ENCODE measurements around the gene UBIAD1.
"Not testable (repeated sequence)": the region's sequence is repeated elsewhere in the genome, so short reads cannot be mapped to it uniquely, and the experiment has no call there.

UBIAD1 gene, protein sequence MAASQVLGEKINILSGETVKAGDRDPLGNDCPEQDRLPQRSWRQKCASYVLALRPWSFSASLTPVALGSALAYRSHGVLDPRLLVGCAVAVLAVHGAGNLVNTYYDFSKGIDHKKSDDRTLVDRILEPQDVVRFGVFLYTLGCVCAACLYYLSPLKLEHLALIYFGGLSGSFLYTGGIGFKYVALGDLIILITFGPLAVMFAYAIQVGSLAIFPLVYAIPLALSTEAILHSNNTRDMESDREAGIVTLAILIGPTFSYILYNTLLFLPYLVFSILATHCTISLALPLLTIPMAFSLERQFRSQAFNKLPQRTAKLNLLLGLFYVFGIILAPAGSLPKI

DNA sequence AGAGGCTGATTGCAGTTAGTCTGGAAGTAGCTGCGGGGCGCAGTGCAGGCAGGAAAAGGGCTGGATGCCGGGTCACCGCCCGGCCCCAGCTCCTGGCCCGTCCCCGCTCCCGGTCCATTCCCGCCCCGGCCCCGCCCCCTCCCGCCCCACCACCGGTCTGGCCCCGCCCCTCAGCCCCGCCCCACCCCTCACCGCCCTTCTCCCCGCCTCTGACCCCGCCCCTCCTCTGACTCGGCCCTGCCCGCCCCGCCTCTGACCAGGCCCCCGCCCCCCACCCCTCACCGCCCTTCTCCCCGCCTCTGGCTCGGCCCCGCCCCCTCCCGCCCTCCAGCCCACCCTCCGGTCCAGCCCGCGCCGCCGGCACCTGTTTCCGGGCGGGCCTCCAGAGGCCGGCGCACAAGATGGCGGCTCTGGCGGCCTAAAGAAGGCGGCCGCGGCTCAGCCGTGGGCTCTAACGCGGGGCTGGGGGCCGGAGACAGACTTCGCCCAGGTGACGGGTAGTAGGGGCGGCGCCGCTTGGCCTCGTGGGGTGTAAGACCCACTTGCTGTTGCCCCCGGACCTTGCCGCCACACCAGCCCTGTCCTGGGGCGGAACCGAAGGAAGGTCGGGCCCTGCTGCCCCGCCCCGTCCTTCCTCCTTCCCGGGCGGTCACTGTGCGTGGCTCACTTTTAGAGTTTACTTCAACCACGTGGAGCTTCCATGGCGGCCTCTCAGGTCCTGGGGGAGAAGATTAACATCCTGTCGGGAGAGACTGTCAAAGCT lies at the start of gene UBIAD1:
Gene UBIAD1, plus strand, starts transcription at position 367 of the 763 bp plus-strand sequence. Its CDS starts 334 bp downstream, at position 701.
- peak; percentile 44 for DNase-seq

DNA sequence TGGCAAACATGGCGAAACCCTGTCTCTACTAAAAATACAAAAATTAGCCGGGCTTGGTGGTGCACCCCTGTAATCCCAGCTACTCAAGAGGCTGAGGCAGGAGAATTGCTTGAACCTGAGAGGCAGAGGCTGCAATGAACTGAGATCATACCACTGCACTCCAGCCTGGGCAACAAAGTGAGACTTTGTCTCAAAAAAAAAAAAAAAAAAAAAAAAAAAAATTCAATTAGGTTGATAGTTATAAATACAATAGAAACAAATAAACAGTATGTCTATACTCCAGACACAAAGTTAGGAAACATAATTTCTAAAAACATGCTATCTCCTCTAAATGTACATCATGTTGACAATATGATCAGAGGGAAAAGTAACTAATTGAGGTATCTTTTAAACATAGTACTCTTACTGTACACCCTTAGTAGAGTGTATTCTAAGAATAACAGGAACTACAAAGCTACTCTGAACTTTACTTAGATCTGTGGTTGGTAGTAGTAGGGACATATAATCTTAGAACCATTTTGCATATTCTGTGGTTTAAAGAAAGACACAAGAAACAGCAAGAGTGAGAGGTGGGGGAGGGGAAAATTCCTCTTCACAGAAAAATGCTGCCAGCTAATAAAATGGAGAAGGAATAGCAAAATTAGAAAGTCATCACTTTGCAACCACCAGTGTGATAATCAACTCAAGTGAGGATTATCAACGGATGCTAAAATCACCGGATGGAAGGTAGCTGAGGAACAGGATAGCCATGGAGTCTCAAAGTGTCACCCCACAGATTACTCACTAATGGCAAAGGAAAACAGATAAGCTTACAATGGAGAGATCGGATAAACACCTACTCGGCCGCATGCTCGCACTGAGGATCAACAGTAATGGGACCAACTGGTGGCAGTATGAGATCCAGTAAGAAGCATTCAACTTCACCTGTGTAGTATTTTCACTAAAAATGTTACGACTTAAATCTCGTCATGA lies 45.6 kb upstream of the UBIAD1 start:
- no peak for DNase-seq

DNA sequence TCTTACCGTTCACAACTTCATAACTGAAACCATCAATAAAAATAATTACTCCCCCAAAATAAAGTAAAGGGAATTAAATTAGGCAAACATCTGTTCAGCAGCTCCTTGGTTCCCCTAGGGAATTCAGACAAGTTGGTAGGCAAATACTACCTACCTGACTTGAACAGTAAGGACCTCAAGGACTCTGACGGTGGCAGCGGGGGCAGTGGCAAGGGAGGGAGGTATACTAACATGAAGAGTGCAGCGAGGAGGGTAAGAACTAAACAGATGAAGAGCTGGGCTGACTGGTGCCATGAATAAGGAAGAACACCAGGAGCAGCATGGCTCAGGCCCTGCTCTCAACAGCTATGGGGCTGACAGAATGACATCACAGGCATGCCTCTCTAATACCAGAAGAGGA lies 43.8 kb upstream of the UBIAD1 start:
- DNase-seq, result no peak

DNA sequence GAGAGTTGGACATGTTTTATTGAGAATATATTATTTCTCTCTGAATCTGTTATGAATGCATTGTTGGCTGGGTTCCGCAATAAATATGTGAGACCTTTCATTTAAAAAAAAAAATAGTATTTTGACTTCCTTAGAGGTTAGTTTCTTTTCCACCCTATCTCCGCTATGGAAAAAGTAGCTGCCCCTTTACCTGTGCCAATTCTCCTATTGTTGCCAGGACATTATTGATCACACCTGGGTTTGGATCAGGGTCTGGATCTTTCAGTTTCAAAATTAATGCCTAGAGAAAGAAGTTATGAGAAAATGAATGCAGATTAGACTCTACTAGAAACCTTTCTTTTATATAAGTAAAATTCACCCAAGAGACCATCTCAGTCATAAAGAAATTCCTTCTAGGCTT lies 39.8 kb upstream of the UBIAD1 start:
- DNase-seq, result no peak

DNA sequence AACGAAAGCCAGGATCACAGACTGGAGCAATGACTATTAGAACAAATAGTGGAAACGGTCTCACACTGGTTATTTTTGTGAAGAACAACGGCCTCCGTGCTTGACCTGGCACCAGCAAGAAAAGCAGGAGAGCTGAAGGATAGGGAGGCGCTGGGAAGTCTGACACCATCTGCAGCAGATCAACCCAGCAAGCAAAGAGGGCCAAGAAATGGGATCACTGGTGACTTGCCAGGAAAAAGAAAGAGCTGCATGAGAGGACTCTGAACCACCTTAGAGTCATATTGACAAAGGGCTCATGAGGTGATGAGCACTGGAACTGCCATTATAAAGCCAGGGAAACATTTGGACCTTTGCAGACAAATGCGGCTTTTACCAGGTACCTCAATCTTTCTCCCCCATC lies 35.6 kb upstream of the UBIAD1 start:
- DNase-seq, result no peak

DNA sequence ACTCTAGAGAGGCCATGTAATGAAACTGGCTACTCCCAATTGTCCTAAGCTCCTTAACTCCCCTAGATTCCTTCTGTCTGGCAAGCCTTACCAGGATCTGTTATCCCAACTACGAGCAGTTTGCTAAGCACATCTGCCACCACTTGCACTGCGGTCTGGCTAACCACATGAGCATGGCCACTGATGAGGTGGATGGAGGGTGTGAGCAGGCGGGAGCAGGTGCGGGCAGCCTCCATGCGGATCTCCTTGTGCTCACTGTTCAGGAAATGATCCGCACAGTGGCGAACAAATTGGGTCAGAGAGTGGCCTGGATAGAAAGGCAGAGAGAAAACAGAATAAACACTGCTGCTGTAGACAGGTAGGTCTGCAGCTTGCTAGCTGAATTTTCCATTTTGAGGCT lies 34.7 kb upstream of the UBIAD1 start:
- no peak for DNase-seq

DNA sequence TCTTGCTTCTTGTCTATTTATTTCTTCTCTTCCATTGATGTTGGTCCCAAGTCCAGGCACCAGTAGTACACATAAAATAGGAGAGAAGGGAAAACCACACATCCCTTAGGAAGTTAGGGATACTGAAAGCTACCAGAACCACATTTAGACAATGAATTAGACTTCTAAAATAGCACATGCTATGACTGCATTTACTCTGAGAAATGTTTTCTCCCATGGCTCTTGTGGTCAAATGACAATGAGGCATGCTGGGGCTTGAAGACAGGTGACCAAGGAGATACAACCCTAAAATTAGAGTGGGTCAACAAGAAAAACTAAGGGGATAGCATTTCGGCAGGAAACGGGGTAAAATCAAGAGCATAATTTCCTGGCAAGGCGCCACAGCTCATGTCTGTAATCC lies 27.8 kb upstream of the UBIAD1 start:
- no peak for DNase-seq

DNA sequence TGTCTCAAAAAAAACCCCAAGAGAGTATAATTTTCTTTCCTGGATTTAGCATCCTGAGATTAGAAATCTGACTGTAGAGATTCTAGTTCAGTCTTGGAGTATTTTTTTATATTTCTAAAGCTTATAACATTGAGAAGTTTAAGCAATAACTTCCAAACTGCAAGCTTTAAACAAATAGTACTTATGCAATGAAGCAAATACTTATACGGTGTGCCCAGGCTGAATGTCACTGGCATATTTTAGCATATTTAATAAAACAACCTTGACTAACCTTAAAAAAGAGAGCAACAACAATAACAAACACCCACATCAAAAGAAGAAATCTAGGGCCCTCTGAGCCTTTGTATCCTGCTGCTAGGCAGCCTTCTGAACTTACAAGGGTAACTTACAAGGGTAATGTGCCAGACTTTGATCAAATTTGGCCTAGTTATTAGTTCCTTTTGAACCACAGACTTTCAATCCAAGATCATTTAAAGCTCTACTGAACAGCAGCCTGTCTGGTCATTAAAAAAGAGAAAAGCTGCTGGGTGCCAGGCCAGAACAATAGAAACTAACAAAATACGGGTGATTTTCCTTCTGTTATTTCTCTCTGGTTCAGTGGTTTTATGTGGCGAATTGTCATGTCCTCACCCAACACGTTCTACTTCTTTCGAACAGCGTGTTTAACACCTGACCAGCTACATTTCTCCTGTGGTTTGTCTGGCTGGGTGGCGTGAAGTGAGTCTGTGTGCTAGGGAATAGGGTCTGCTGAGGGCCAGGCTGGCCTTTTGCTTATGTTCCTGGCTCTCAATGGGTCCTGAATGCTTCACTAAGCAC lies 26.9 kb upstream of the UBIAD1 start:
- DNase-seq, result peak; percentile 20

DNA sequence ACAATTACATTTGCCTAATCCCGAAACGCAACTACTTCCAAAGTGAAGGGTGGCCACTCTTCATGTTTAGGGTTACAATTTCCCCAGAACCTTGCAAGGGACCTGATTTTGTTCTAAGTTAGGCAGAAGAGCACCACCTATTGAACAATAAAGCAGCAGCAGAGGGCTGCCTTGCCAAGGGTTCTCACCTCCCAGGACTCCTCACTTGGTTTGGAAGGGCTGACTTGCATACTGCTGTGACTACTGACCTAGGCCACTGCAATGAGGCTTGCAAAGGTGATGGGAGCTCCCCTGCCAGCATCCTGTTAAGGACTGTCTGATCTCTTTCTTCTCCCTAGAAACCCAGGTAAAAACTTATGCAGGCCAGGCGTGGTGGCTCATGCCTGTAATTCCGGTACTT lies 24.8 kb upstream of the UBIAD1 start:
- no peak for DNase-seq

DNA sequence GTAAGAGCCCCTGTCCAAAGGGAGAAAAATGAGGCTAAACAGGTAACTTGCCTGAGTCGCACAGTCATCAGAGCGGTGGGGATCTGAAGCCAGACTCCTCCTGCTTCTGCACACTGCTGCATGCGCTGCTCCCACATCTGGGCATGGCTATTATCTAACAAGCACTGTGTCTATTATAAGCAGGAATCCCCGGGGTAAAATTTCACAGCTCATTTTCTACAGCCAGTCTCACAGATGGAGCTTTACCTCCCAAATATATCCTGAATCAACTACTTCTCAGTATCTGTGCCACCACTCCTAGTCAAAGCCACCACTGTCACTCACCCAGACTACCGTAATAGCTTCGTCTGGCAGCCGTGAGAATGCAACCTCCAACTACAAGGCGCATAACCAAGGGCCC lies 20.5 kb upstream of the UBIAD1 start:
- no peak for DNase-seq

DNA sequence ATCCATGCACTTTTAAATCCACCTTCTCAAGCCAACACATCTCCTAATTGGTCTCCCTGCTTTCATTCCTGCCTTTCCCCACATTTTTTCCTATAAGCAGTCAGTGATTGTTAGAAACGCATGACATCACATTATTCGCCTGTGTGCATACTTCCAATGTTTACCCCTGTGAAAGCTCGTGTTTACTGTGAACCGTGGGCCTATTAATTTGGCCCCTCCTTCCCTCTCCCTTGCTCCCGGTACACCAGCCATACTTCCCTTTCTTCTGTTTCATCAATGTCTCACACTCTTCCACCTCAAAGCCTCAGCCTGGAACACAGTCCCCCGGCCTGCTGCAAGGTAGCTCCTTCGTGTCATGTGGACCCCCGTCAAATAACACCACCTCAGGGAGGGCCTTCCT lies 19.8 kb upstream of the UBIAD1 start:
- no peak for DNase-seq

DNA sequence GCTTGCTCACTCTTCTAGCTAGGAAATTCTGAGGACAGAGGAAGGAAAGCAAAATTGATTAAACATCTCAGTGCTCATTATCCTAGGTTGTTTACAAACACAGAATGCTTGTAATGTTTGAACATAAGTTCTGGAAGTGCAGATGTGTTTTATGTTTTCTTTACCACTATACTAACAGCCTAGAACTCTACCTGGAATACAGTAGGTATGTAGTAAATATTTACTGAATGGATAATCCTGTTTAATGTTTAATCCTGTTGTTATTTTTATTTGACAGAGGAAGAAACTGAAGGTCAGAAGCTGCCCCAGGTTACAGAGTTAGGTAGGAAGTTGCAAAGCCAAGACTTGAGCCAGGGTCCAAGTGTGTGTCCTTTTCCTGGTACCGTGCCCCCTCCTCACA lies 16.7 kb upstream of the UBIAD1 start:
- no peak for DNase-seq

DNA sequence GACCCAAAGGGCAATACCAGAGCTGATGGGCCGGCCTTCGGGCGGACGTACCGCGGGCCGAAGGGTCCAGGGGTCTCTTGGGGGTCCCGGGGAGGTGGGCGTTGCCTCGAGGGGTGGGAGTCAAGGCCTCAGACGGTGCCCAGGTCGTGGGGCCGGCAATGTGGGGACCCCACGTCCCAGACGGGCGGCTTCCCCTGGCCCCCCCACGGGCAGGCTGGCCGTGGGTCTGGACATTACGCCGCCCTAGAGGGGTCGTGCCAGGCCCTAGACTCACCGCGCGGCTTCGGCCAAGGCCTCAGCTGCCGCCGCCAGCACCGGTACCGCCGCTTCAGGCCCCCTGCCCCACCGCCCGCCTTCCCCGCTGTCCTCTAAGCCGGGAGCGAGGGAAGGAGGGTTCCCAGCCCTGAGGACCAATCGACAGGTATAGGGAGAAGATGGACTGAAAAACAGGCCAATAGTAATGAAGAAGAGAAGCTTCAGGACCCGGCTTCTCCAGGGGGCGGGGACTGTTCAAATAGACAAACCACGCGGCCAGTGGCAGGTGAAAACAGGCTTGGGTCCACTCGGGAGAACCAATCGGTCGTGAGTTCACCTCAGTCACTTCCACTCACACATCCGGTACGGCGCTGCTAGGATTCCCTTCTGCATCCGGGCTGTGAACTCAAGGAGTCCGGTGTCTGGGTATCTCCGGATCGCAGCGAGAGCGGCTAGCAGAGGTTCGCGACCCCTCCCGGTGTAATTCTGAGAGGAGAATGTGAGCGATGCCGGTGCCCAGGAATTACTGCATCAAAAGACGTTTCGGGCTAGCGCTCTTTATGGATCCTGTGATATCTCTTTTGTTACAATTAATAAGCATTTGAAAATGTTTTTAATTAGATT lies 10.6 kb upstream of the UBIAD1 start, which contains the start of gene MTOR:
Gene MTOR, minus strand, starts transcription at position 381 of the 879 bp plus-strand sequence. CDS start 3,142 bp downstream, outside the sequence.
- DNase-seq, result peak; percentile 97

DNA sequence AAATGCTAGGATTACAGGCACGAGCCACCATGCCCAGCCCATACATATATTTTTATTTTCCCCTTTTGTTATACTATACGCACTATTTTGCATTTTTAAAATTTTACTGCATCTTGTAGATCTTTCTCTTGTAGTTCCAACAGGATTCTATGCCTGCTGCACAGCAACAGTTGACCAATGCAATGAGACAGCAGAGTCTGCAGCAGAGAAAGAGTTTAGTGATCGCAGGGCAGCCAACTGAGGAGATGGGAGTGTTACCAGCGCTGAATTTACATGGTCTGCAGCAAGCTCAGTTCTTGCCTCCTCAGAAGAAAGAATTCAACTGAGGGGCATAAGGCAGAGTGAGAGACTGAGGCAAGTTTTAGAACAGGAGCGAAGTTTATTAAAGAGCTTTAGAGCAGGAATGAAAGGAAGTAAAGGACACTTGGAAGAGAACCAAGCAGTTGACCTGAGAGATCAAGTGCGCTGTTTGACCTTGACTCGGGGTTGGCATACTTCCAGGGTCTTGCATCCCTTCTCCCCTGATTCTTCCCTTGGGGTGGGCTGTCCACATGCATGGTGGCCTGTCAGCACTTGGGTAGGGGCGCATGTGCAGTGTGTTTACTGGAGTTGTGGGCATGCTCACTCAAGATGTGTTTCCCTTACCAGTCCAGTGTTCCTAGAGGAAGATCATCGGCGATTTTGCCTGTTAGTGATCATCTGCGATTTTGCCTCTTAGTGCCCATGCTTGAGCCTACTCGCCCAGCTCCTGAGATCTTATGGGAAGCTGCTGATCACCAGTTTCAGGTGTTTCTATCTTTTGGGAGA lies 6.5 kb upstream of the UBIAD1 start:
- no peak for DNase-seq

DNA sequence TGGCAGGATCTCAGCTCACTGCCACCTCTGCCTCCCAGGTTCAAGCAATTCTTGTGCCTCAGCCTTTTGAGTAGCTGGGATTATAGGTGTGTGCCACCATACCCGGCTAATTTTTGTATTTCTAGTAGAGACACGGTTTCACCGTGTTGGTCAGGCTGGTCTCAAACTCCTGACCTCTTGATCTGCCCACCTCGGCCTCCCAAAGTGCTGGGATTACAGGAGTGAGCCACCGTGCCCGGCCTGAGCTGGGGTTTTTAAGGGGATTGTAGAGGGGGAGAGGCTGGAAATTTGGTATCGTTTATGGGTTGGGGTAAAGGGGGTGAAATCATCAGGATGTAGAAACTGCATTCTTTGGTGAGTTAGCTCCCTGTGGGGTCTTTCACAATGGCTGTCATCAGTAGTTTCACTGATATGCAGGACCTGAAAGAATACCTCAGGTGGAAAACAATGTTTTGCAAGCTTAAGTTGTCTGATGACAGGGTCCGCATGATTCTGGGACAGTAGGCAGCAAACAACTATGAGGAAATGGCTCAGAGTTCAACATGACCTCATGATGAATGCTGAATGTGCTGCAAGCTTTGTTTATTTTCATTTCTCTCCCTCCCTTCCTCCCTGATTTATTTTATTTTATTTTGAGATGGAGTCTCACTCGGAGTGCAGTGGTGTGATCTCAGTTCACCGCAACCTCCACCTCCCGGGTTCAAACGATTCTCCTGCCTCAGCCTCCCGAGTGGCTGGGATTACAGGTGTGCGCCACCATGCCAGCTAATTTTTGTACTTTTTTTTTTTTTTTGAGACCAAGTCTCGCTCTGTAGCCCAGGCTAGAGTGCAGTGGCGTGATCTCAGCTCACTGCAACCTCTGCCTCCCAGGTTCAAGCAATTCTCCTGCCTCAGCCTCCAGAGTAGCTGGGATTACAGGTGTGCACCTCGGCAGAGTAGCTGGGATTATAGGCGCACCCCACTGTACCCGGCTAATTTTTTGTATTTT lies 5.4 kb upstream of the UBIAD1 start:
- not testable (repeated sequence) for DNase-seq

DNA sequence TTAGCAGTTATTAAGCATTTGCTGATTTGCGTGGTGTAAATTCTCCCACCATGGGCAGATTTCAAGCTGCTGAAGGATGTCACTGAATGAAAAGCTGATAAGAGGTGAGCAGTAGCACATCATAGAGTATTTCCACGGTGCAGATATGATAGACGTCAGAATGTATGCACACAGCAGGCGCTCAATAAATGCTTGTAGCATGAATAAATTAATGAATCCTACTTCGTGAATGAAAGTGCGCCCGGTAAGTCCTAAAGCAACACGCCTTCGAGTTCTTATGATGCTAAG lies 510 bp upstream of the UBIAD1 start:
- no peak for DNase-seq

DNA sequence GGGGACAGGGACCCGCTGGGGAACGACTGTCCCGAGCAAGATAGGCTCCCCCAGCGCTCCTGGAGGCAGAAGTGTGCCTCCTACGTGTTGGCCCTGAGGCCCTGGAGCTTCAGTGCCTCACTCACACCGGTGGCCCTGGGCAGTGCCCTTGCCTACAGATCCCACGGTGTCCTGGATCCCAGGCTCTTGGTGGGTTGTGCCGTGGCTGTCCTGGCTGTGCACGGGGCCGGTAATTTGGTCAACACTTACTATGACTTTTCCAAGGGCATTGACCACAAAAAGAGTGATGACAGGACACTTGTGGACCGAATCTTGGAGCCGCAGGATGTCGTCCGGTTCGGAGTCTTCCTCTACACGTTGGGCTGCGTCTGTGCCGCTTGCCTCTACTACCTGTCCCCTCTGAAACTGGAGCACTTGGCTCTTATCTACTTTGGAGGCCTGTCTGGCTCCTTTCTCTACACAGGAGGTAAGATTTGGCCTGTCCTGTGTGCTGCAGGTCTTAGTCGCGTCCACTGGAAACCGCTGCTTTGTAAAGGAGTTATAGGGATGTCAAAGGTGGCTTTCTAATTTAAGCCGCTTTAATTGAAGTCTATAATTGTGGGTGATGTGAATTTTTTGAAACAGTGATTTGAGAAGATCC lies 717 bp downstream of the UBIAD1 start:
- DNase-seq, result no peak

DNA sequence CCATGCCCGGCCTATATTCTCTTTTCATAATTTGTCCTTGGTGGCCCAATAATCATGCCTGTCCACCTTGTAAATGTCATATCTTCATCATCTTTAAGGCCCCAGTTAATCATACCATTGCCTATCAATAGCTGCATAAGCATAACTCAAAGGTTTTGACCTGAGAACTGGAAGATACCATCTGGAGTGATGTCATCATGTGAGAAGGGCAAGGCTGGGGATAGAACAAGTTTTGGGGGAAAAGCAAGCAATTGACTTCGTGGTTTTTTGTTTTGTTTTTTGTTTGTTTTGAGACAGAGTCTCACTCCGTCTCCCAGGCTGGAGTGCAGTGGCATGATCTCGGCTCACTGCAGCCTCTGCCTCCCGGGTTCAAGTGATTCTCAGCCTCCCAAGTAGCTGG lies 6.2 kb downstream of the UBIAD1 start:
- no peak for DNase-seq

DNA sequence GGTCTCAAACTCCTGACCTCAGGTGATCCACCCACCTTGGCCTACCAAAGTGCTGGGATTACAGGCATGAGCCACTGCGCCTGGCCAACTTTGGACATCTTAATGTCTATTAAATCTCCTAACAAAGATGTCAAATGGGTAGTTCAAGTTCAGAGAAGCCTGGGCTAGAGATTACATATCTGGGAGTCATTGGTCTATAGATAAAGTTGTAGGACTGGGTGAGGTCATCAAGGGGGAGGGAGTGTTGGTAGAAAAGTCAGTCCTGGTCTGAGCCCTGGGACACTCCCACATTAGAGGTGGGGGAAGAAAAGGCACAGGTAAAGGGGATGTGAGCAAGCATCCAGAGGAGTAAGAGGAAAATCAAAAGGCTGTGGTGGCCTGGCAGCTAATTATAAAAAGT lies 6.6 kb downstream of the UBIAD1 start:
- DNase-seq, result no peak

Data from NCI-H526 treated with DMSO at 0.1 percent for 48 hours (cell line).